Measurements from ENCODE around the gene PPM1H.

Gene PPM1H

GRCh38 chr12:62707939-62708338 lies 227.0 kb downstream of the PPM1H start:
- Histone ChIP-seq H2AFZ (ENCODE audit: low read length) (no peak overlapping the region), H3K4me3 (ENCODE audit: low read depth, low read length, poor library complexity, severe bottlenecking) (no peak overlapping the region), H3K4me1 (ENCODE audit: insufficient read depth, low read length, severe bottlenecking) (no peaks in the 10 kb centered on the region), H3F3A (ENCODE audit: insufficient read depth, low read length) (no peaks in the 10 kb centered on the region), H4K20me1 (ENCODE audit: insufficient read depth, low read length) (no peaks in the 10 kb centered on the region), H3K36me3 (ENCODE audit: insufficient read depth, low read length) (no peaks in the 10 kb centered on the region), H3K9me2 (ENCODE audit: low read depth, low read length) (no peaks in the 10 kb centered on the region), H3K9me3 (ENCODE audit: low read length) (no peaks in the 10 kb centered on the region), H3K9ac (ENCODE audit: low read length) (no peak overlapping the region), H3K27ac (ENCODE audit: low read depth, low read length, poor library complexity, severe bottlenecking) (no peak overlapping the region), H3K79me2 (ENCODE audit: insufficient read depth, low read length) (no peaks in the 10 kb centered on the region), H3K27me3 (ENCODE audit: insufficient read depth, low read length) (0 out of 2 replicates have a peak, but pooled peaks cover 5% of the 10 kb centered on the region), H3K4me2 (ENCODE audit: low read length) (no peak overlapping the region)
- TF ChIP-seq, protein P1, sequence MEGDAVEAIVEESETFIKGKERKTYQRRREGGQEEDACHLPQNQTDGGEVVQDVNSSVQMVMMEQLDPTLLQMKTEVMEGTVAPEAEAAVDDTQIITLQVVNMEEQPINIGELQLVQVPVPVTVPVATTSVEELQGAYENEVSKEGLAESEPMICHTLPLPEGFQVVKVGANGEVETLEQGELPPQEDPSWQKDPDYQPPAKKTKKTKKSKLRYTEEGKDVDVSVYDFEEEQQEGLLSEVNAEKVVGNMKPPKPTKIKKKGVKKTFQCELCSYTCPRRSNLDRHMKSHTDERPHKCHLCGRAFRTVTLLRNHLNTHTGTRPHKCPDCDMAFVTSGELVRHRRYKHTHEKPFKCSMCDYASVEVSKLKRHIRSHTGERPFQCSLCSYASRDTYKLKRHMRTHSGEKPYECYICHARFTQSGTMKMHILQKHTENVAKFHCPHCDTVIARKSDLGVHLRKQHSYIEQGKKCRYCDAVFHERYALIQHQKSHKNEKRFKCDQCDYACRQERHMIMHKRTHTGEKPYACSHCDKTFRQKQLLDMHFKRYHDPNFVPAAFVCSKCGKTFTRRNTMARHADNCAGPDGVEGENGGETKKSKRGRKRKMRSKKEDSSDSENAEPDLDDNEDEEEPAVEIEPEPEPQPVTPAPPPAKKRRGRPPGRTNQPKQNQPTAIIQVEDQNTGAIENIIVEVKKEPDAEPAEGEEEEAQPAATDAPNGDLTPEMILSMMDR (IDR thresholded peaks at IDR 0.05; ENCODE audit: low read length), result no peak
- no peak for TF ChIP-seq EZH2 (IDR thresholded peaks at IDR 0.05; ENCODE audit: borderline replicate concordance, low read length)

DNA sequence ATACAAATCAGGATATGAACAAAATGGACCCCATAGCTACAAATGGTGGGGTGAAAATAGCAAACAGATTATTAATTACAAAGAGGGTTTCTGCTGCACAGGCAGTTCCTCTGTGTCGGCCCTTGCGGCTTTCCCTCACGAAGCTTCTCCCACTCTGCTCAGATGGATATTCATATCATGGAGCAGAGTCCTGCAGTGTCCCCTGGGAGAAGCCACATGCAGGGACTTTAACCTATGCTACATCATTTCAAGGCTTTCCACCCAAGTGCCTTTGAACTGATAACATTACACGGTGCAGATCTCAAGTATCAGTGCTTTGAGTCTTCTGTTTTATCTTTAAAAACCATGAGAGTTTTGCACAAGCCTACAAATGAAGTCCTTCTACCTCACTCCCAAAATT lies 229.1 kb downstream of the PPM1H start:
- H3K4me2 ChIP-seq (ENCODE audit: low read length), result no peak overlapping the region
- no peaks in the 10 kb centered on the region for H3K36me3 ChIP-seq (ENCODE audit: insufficient read depth, low read length)
- no peaks in the 10 kb centered on the region for H3K9me2 ChIP-seq (ENCODE audit: low read depth, low read length)
- H4K20me1 ChIP-seq (ENCODE audit: insufficient read depth, low read length), result no peaks in the 10 kb centered on the region
- no peak overlapping the region for H3K27ac ChIP-seq (ENCODE audit: low read depth, low read length, poor library complexity, severe bottlenecking)
- no peaks in the 10 kb centered on the region for H3F3A ChIP-seq (ENCODE audit: insufficient read depth, low read length)
- H3K79me2 ChIP-seq (ENCODE audit: insufficient read depth, low read length), result no peaks in the 10 kb centered on the region
- H3K9me3 ChIP-seq (ENCODE audit: low read length), result no peaks in the 10 kb centered on the region
- no peak overlapping the region for H3K9ac ChIP-seq (ENCODE audit: low read length)
- no peak for TF ChIP-seq EZH2 (IDR thresholded peaks at IDR 0.05; ENCODE audit: borderline replicate concordance, low read length)
- TF ChIP-seq, protein P1 (IDR thresholded peaks at IDR 0.05; ENCODE audit: low read length), result no peak
- H3K4me3 ChIP-seq (ENCODE audit: low read depth, low read length, poor library complexity, severe bottlenecking), result no peak overlapping the region
- no peaks in the 10 kb centered on the region for H3K4me1 ChIP-seq (ENCODE audit: insufficient read depth, low read length, severe bottlenecking)
- 0 out of 2 replicates have a peak, but pooled peaks cover 5% of the 10 kb centered on the region for H3K27me3 ChIP-seq (ENCODE audit: insufficient read depth, low read length)
- no peak overlapping the region for H2AFZ ChIP-seq (ENCODE audit: low read length)

- Histone ChIP-seq H3K27me3 (ENCODE audit: insufficient read depth, low read length) (no peaks in the 10 kb centered on the region), H3F3A (ENCODE audit: insufficient read depth, low read length) (no peaks in the 10 kb centered on the region), H3K4me2 (ENCODE audit: low read length) (no peak overlapping the region), H3K9ac (ENCODE audit: low read length) (no peak overlapping the region), H3K4me3 (ENCODE audit: low read depth, low read length, poor library complexity, severe bottlenecking) (no peak overlapping the region), H2AFZ (ENCODE audit: low read length) (no peak overlapping the region), H3K36me3 (ENCODE audit: insufficient read depth, low read length) (no peaks in the 10 kb centered on the region), H3K4me1 (ENCODE audit: insufficient read depth, low read length, severe bottlenecking) (no peaks in the 10 kb centered on the region), H3K9me2 (ENCODE audit: low read depth, low read length) (no peaks in the 10 kb centered on the region), H3K27ac (ENCODE audit: low read depth, low read length, poor library complexity, severe bottlenecking) (no peak overlapping the region), H3K79me2 (ENCODE audit: insufficient read depth, low read length) (no peaks in the 10 kb centered on the region), H4K20me1 (ENCODE audit: insufficient read depth, low read length) (no peaks in the 10 kb centered on the region), H3K9me3 (ENCODE audit: low read length) (no peaks in the 10 kb centered on the region)
- TF ChIP-seq, protein P1 (IDR thresholded peaks at IDR 0.05; ENCODE audit: low read length), result no peak
- no peak for TF ChIP-seq EZH2 (IDR thresholded peaks at IDR 0.05; ENCODE audit: borderline replicate concordance, low read length)
Measured at GRCh38 chr12:62703011-62703380, 232.0 kb downstream of the PPM1H start.

All from OCI-LY1 (cell line).